H9 (cell line): ENCODE data around the gene DDX6. TPM values are rescaled to one million over a fixed set of nuclear protein-coding genes. Genes with fewer than 3 reads are reported as not detected.

Experiments used
- DNase-seq: peaks from one replicate; pipeline ENCODE4 v3.0.0-alpha.2; 2017
- H2AFZ ChIP-seq: one replicate; pipeline ENCODE4 v1.6.1; 2013; ENCODE audit warnings: mild to moderate bottlenecking, low read length, control low read depth, moderate library complexity
- H2AK5ac ChIP-seq: 2 replicates; pipeline ENCODE4 v1.6.1; 2013; ENCODE audit warnings: low read length, control low read depth, mixed read lengths; ENCODE audit not compliant: insufficient read length
- H2BK120ac ChIP-seq: one replicate; pipeline ENCODE4 v1.6.1; 2013; ENCODE audit warnings: low read depth, mild to moderate bottlenecking, low read length, control low read depth, inconsistent platforms; ENCODE audit not compliant: poor library complexity, severe bottlenecking
- H2BK12ac ChIP-seq: 2 replicates; pipeline ENCODE4 v1.6.1; 2013; ENCODE audit warnings: low read length, control low read depth, mixed read lengths, low read depth; ENCODE audit not compliant: insufficient read length
- H2BK15ac ChIP-seq: 2 replicates; pipeline ENCODE4 v1.6.1; 2013; ENCODE audit warnings: low read depth, low read length, control low read depth
- H2BK20ac ChIP-seq: one replicate; pipeline ENCODE4 v1.6.1; 2013; ENCODE audit warnings: low read depth, mild to moderate bottlenecking, low read length, control low read depth, inconsistent platforms; ENCODE audit not compliant: poor library complexity, severe bottlenecking
- H2BK5ac ChIP-seq: 2 replicates; pipeline ENCODE4 v1.6.1; 2013; ENCODE audit warnings: low read length, control low read depth, mixed read lengths; ENCODE audit not compliant: insufficient read length
- H3K14ac ChIP-seq: 2 replicates; pipeline ENCODE4 v1.6.1; 2013; ENCODE audit warnings: low read length, control low read depth; ENCODE audit not compliant: insufficient read depth
- H3K18ac ChIP-seq: 2 replicates; pipeline ENCODE4 v1.6.1; 2013; ENCODE audit warnings: low read depth, mild to moderate bottlenecking, mixed read lengths, low read length, control low read depth; ENCODE audit not compliant: insufficient read length
- H3K23ac ChIP-seq: 2 replicates; pipeline ENCODE4 v1.6.1; 2013; ENCODE audit warnings: low read length, control low read depth, mixed read lengths, low read depth; ENCODE audit not compliant: insufficient read length
- H3K23me2 ChIP-seq: 2 replicates; pipeline ENCODE4 v1.6.1; 2013; ENCODE audit warnings: low read depth, mild to moderate bottlenecking, mixed read lengths, low read length, control low read depth; ENCODE audit not compliant: insufficient read length, poor library complexity, severe bottlenecking
- H3K27ac ChIP-seq: 2 replicates; pipeline ENCODE4 v1.5.1; 2013; ENCODE audit warnings: low read length, control low read depth, mixed read lengths, low read depth; ENCODE audit not compliant: insufficient read length
- H3K27me3 ChIP-seq: 2 replicates; pipeline ENCODE4 v1.6.1; 2013; ENCODE audit warnings: low read length, control low read depth, inconsistent platforms; ENCODE audit not compliant: insufficient read depth
- H3K4ac ChIP-seq: 2 replicates; pipeline ENCODE4 v1.6.1; 2013; ENCODE audit warnings: low read depth, mild to moderate bottlenecking, control low read depth, inconsistent platforms, low read length, moderate library complexity
- H3K4me1 ChIP-seq: 2 replicates; pipeline ENCODE4 v1.6.1; 2013; ENCODE audit warnings: low read length, control low read depth, inconsistent platforms; ENCODE audit not compliant: insufficient read depth
- H3K4me2 ChIP-seq: 2 replicates; pipeline ENCODE4 v1.6.1; 2013; ENCODE audit warnings: low read length, control low read depth, mixed read lengths; ENCODE audit not compliant: insufficient read length, insufficient read depth
- H3K56ac ChIP-seq: 2 replicates; pipeline ENCODE4 v1.6.1; 2013; ENCODE audit warnings: low read depth, mild to moderate bottlenecking, mixed read lengths, low read length, control low read depth; ENCODE audit not compliant: insufficient read length
- H3K79me1 ChIP-seq: 2 replicates; pipeline ENCODE4 v1.6.1; 2013; ENCODE audit warnings: low read depth, mild to moderate bottlenecking, moderate library complexity, low read length, control low read depth, inconsistent platforms; ENCODE audit not compliant: insufficient read depth, poor library complexity, severe bottlenecking
- H3K79me2 ChIP-seq: 2 replicates; pipeline ENCODE4 v1.6.1; 2013; ENCODE audit warnings: low read length, control low read depth, inconsistent platforms; ENCODE audit not compliant: insufficient read depth
- H3K9ac ChIP-seq: 2 replicates; pipeline ENCODE4 v1.6.1; 2013; ENCODE audit warnings: low read length, control low read depth, mixed read lengths; ENCODE audit not compliant: insufficient read length; ENCODE audit errors: extremely low read depth
- H3K9me3 ChIP-seq: one replicate; pipeline ENCODE4 v1.6.1; 2013; ENCODE audit warnings: low read depth, low read length, inconsistent platforms; ENCODE audit not compliant: control insufficient read depth
- H3T11ph ChIP-seq: one replicate; pipeline ENCODE4 v1.6.1; 2013; ENCODE audit warnings: mild to moderate bottlenecking, low read length, control low read depth, inconsistent platforms
- H4K20me1 ChIP-seq: one replicate; pipeline ENCODE4 v1.6.1; 2013; ENCODE audit not compliant: control insufficient read depth, insufficient read length, insufficient read depth
- H4K5ac ChIP-seq: 2 replicates; pipeline ENCODE4 v1.6.1; 2013; ENCODE audit warnings: low read depth, mild to moderate bottlenecking, mixed read lengths, low read length, control low read depth; ENCODE audit not compliant: insufficient read length
- H4K8ac ChIP-seq: replicated peaks from 2 replicates; pipeline ENCODE4 v1.6.1; 2013; ENCODE audit warnings: low read length, control low read depth, mixed read lengths, low read depth; ENCODE audit not compliant: insufficient read length
- H4K91ac ChIP-seq: 2 replicates; pipeline ENCODE4 v1.6.1; 2013; ENCODE audit warnings: low read depth, mild to moderate bottlenecking, moderate library complexity, mixed read lengths, low read length, control low read depth; ENCODE audit not compliant: insufficient read length
- H3K27ac Mint-ChIP-seq, 3 experiments: 2 replicates in 2 of 3; 3 replicates in 1 of 3; pipeline ENCODE4 v1.8.0; 2020 to 2021; ENCODE audit warnings: mixed read lengths in 3 of 3, mild to moderate bottlenecking in 1 of 3, moderate library complexity in 1 of 3
- H3K27me3 Mint-ChIP-seq: 2 replicates; pipeline ENCODE4 v1.8.0; 2021; ENCODE audit warnings: low read depth, mild to moderate bottlenecking, moderate library complexity, mixed read lengths
- H3K36me3 Mint-ChIP-seq, 3 experiments: 2 replicates in 2 of 3; 3 replicates in 1 of 3; pipeline ENCODE4 v1.8.0; 2020 to 2021; ENCODE audit warnings: low read depth in 3 of 3, mixed read lengths in 3 of 3; ENCODE audit not compliant: insufficient read depth in 1 of 3
- H3K4me1 Mint-ChIP-seq, 2 experiments: 2 replicates each; pipeline ENCODE4 v1.8.0; 2020; ENCODE audit warnings: mixed read lengths in 2 of 2
- H3K4me3 Mint-ChIP-seq, 2 experiments: 2 replicates in 1 of 2; 3 replicates in 1 of 2; pipeline ENCODE4 v1.8.0; 2020 to 2021; ENCODE audit warnings: mild to moderate bottlenecking in 2 of 2, mixed read lengths in 2 of 2, moderate library complexity in 1 of 2
- H3K9me3 Mint-ChIP-seq, 2 experiments: 2 replicates in 1 of 2; 3 replicates in 1 of 2; pipeline ENCODE4 v1.8.0; 2020; ENCODE audit warnings: mild to moderate bottlenecking in 2 of 2, mixed read lengths in 2 of 2, moderate library complexity in 1 of 2
- CTCF ChIP-seq: fragments of 200-600 bp; sonication (generic); conservative IDR thresholded peaks from 3 replicates; pipeline ENCODE4 v1.8.0; 2021; ENCODE audit warnings: antibody characterized with exemption, mild to moderate bottlenecking
- WGBS: extraction: QIAGEN DNeasy Blood & Tissue Kit; methylation state at CpG from one replicate; pipeline ENCODE4 v1.1.7; 2013; ENCODE audit warnings: missing lambda C conversion rate, low lambda C conversion rate, mixed read lengths; ENCODE audit not compliant: insufficient read length; ENCODE audit errors: extremely low coverage; 5-methylcytosine and 5-hydroxymethylcytosine counted together
- total RNA-seq: library from RNA; stranded (reverse); gene quantifications from 2 replicates; pipeline ENCODE4 v1.2.1, GENCODE V29; 2021

Gene DDX6
- total RNA-seq, 1 experiment from 2014 or later = 221 TPM

- Histone ChIP-seq H3K9ac (peak overlapping the region; percentile 10), H4K20me1 (no peaks in the 10 kb centered on the region), H2BK15ac (no peak overlapping the region), H2BK12ac (no peak overlapping the region), H3K14ac (no peak overlapping the region), H4K5ac (peak overlapping the region; percentile 2), H3K4me1 (peaks cover 2% of the 10 kb centered on the region; the same call in 1 of the 2 replicates), H3K9me3 (no peaks in the 10 kb centered on the region), H2AFZ (no peak overlapping the region), H3K27me3 (no peaks in the 10 kb centered on the region), H3K23ac (no peak overlapping the region), H3K79me2 (no peaks in the 10 kb centered on the region; the same call in 1 of the 2 replicates), H3K23me2 (no peaks in the 10 kb centered on the region), H4K8ac (no peak overlapping the region), H2BK20ac (no peak overlapping the region), H3T11ph (no peak overlapping the region), H3K56ac (no peak overlapping the region), H3K79me1 (no peaks in the 10 kb centered on the region), H3K27ac (peak overlapping the region; percentile 92), H3K4ac (no peak overlapping the region), H2AK5ac (peak overlapping the region; percentile 2), H2BK120ac (no peak overlapping the region), H2BK5ac (peak overlapping the region; percentile 34), H3K4me2 (peak overlapping the region; percentile 15), H3K18ac (no peak overlapping the region), H4K91ac (no peak overlapping the region)
- no CpG with 5 or more reads among the region's 4 CpGs for WGBS
- peak; percentile 88 for DNase-seq
- peaks cover 0 to 2% of the 10 kb centered on the region in 2 experiments; a peak in 2 of 5 replicates for H3K9me3 Mint-ChIP-seq
- no peaks in the 10 kb centered on the region; the same call in 1 of the 2 replicates for H3K27me3 Mint-ChIP-seq
- H3K36me3 Mint-ChIP-seq = peaks cover 7 to 34% (median 17%) of the 10 kb centered on the region in 3 experiments
- no peak for TF ChIP-seq CTCF
- H3K27ac Mint-ChIP-seq = peak overlapping the region; percentile 99 to 100 (median 100)
- peaks cover 56 to 61% of the 10 kb centered on the region in 2 experiments for H3K4me1 Mint-ChIP-seq
- H3K4me3 Mint-ChIP-seq = peak overlapping the region; percentile 48 to 61
Measured at GRCh38 chr11:118715837-118716260, 75.1 kb downstream of the DDX6 start.
